Astrocyte of the spinal cord (primary cell): ENCODE data around the gene USH2A.

Source experiments
- DNase-seq: peaks from one replicate; pipeline ENCODE4 v3.0.0; 2011; ENCODE audit warnings: low read depth, low spot score
- H3K4me3 ChIP-seq: 2 replicates; pipeline ENCODE4 v1.5.1; 2011; ENCODE audit warnings: low read depth, mild to moderate bottlenecking, low read length, moderate library complexity
- CTCF ChIP-seq: IDR thresholded peaks from 2 replicates; pipeline ENCODE4 v1.5.1; 2012; ENCODE audit warnings: low read depth, mild to moderate bottlenecking, low read length, inconsistent platforms
- in situ Hi-C: cut with HindIII; loops from 2 replicates; pipeline ENCODE4 v1.10.0; 2017; ENCODE audit warnings: low sequenced_read_pairs

USH2A gene

DNA sequence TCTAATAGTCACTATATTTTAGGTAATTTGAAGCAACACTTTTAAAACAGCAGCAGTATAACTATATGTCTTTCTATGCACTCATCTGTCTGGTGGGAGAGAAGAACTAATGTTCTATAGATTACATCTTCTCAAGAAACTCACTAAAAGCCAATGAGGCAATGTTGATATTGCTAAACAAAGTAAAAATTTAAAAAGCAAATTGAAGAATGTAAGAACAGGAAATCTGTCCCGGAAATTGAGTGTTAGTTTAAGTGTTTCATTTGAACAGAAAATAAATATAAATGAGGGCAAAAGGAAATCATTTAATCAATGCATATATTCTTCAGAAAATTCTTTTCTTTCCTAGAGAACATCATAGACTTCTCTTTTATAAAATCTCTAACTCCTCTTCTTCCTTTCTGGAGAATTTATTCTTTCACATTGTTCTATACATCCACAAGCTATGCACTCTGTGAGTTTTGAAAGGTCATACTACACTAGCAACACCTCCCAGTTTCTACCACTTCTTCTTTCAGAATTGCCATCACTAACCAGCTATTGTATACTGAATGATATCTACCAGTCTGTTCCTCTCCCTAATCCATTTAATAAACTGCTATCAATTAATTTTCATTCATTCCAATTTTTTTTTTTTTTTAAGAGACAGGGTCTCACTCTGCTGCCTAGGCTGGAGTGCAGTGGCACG, 153.0 kb downstream of the USH2A start:
- in situ Hi-C loops: no loop called here

GRCh38 chr1:216261631-216262030, 161.6 kb downstream of the USH2A start:
- H3K4me3 ChIP-seq: no peak overlapping the region
- no peak for TF ChIP-seq CTCF
- no peak for DNase-seq
- in situ Hi-C loops: no loop called here

More for the DNA sequence above, 153.0 kb downstream of the USH2A start:
- no peak for TF ChIP-seq CTCF
- H3K4me3 ChIP-seq: no peak overlapping the region
- DNase-seq: no peak

- in situ Hi-C loops: no loop called here
- DNase-seq: no peak
- TF ChIP-seq CTCF: no peak
- H3K4me3 ChIP-seq: no peak overlapping the region
Measured at GRCh38 chr1:216258856-216259255, 164.4 kb downstream of the USH2A start.

- no peak for TF ChIP-seq CTCF
- H3K4me3 ChIP-seq: no peak overlapping the region
- in situ Hi-C loops: no loop called here
- DNase-seq: no peak
Measured at GRCh38 chr1:216258386-216258785, 164.9 kb downstream of the USH2A start.

- in situ Hi-C loops: no loop called here
- no peak for TF ChIP-seq CTCF
- no peak for DNase-seq
- no peak overlapping the region for H3K4me3 ChIP-seq
Measured at GRCh38 chr1:216250861-216251260, 172.4 kb downstream of the USH2A start.

DNA sequence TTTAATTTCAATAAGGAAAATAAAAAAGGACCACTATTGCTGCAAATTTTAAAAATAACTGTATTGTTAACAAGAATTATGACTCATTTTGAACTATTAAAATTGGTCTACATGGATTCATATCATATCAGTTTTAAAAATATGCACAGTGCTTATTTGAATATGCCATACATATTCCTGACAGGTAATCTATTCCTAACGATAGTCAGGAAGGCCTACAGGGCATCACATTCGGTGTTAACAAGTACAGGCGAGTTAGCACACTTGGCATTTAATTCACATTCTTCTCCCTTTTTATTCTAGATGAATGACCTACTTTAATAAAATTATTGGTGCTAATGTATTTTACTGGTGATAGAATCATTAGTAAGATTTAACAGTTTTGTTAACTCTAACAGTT, 174.6 kb downstream of the USH2A start:
- no peak for DNase-seq
- in situ Hi-C loops: no loop called here
- H3K4me3 ChIP-seq: no peak overlapping the region
- no peak for TF ChIP-seq CTCF

GRCh38 chr1:216247937-216248336, 175.3 kb downstream of the USH2A start:
- no peak overlapping the region for H3K4me3 ChIP-seq
- in situ Hi-C loops: no loop called here
- DNase-seq: no peak
- TF ChIP-seq CTCF: no peak
